Astrocyte of the cerebellum (primary cell): Measurements from ENCODE around the gene CISTR.
"Not testable (repeated sequence)": the region's sequence is repeated elsewhere in the genome, so short reads cannot be mapped to it uniquely, and the experiment has no call there.

Source experiments
- DNase-seq: peaks from one replicate; pipeline ENCODE4 v3.0.0-alpha.2; 2011; ENCODE audit warnings: low read depth
- H3K4me3 ChIP-seq: 2 replicates; pipeline ENCODE4 v1.5.1; 2011; ENCODE audit warnings: mild to moderate bottlenecking, low read depth, low read length, moderate library complexity
- in situ Hi-C: cut with HindIII; loops from 2 replicates; pipeline ENCODE4 v1.10.0; 2017; ENCODE audit warnings: low sequenced_read_pairs
- TF ChIP-seq, protein P1 (sequence below): IDR thresholded peaks from 2 replicates; pipeline ENCODE4 v1.5.1; 2012; ENCODE audit warnings: low read length, low read depth, moderate library complexity, mild to moderate bottlenecking; ENCODE audit errors: missing control alignments

Gene CISTR

DNA sequence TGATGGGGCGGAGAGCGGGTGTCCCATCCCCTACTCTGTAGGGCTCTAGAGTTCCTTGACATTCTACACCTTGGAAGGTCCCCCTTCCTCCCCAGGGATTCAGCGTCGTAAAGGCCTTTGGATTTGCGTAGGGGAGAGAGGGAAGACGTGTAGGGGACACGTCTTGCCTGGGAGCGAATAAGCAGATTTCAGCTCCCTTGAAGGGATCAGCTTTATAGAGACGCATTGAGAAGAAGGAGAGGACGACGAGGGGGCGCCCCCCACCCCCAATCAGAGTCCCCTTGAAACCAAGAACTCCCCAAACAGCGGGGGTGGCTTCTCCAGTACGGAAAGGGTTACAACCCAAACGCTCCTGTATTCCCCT lies 24.9 kb downstream of the CISTR start:
- H3K4me3 ChIP-seq, result peak overlapping the region; percentile 92
- TF ChIP-seq, protein P1, sequence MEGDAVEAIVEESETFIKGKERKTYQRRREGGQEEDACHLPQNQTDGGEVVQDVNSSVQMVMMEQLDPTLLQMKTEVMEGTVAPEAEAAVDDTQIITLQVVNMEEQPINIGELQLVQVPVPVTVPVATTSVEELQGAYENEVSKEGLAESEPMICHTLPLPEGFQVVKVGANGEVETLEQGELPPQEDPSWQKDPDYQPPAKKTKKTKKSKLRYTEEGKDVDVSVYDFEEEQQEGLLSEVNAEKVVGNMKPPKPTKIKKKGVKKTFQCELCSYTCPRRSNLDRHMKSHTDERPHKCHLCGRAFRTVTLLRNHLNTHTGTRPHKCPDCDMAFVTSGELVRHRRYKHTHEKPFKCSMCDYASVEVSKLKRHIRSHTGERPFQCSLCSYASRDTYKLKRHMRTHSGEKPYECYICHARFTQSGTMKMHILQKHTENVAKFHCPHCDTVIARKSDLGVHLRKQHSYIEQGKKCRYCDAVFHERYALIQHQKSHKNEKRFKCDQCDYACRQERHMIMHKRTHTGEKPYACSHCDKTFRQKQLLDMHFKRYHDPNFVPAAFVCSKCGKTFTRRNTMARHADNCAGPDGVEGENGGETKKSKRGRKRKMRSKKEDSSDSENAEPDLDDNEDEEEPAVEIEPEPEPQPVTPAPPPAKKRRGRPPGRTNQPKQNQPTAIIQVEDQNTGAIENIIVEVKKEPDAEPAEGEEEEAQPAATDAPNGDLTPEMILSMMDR, result no peak
- DNase-seq, result no peak
- in situ Hi-C loops, result no loop called here

DNA sequence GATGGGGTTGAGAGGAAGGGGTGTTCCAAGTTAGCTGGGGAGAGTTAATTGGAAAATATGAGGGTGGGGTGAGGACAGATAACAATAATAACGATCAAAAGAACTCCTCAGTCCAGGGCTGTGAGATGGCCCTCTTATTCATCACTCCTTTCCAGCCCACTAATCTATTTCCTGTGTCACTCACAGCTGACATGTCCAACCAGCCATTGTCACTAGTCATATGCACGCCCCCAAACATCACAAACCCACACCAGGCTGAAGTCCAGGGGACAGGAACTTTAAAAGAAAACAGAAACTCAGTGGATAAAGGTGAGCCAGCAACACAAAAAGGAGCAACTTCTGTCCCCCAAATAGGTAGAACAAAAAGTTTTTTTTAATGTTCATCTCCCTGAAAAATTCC lies 25.4 kb downstream of the CISTR start:
- in situ Hi-C loops, result no loop called here
- peak overlapping the region; percentile 92 for H3K4me3 ChIP-seq

GRCh38 chr12:53725824-53726223 lies 26.0 kb downstream of the CISTR start:
- peak overlapping the region; percentile 92 for H3K4me3 ChIP-seq
- no peak for DNase-seq
- TF ChIP-seq, protein P1, result no peak
- in situ Hi-C loops, result no loop called here

More for the DNA sequence above, 25.4 kb downstream of the CISTR start:
- TF ChIP-seq, protein P1, result no peak
- DNase-seq, result no peak

GRCh38 chr12:53722450-53723041 lies 29.2 kb downstream of the CISTR start:
- TF ChIP-seq, protein P1, result no peak
- no peak overlapping the region for H3K4me3 ChIP-seq
- DNase-seq, result no peak
- in situ Hi-C loops, result no loop called here

DNA sequence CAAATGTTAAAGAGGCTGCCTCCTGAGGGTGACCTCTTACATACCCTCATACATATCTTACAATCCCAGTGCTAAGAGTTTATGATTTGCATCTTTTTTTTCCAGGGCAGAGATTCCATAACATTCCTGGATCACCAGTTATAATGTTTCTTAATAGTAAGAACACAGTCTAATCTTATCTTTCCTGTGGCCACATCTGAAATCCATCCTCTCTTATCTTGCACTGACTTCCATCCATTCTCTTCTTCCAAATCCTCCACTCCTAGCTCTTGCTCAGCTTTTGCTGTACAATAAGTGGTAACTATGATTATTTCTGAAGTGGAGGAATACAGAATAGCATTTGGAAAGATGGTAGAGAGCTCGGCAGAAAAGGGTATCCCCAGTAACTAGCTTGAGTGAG lies 30.8 kb downstream of the CISTR start:
- in situ Hi-C loops, result no loop called here
- H3K4me3 ChIP-seq, result no peak overlapping the region
- no peak for DNase-seq
- TF ChIP-seq, protein P1, result no peak

- in situ Hi-C loops, result no loop called here
These were observed 32.1 kb downstream of the CISTR start for GRCh38 chr12:53719649-53720048.

DNA sequence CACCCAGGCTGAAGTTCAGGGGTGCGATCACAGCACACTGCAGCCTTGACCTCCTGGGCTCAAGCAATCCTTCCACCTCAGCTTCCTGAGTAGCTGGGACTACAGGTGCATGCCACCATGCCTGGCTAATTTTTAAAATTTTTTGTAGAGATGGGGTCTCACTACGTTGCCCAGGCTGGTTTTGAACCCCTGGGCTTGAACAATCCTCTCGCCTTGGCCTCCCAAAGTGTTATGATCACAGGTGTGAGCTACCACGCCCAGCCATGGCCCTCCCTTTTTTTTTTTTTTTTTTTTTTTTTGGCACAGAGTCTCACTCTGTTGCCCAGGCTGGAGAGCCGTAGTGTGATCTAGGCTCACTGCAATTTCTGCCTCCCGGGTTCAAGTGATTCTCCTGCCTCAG lies 33.2 kb downstream of the CISTR start:
- DNase-seq, H3K4me3 ChIP-seq, in situ Hi-C loops: not testable (repeated sequence)

More at GRCh38 chr12:53719649-53720048, 32.1 kb downstream of the CISTR start:
- TF ChIP-seq, protein P1, result no peak
- H3K4me3 ChIP-seq, result no peak overlapping the region
- DNase-seq, result no peak
